Transverse colon (tissue), 4 donors: Measurements from ENCODE around the gene POR. TPM values are rescaled to one million over a fixed set of nuclear protein-coding genes. Genes with fewer than 3 reads are reported as not detected.

Source experiments
- DNase-seq: peaks from one replicate; pipeline ENCODE4 v3.0.0-alpha.2; 2019
- H3K27ac ChIP-seq, 4 donors: fragments of 200-600 bp; sonication (generic); 2 replicates each; pipeline ENCODE4 v1.5.1; 2016 to 2018; ENCODE audit warnings: inconsistent platforms in 4 of 4
- H3K27me3 ChIP-seq: fragments of 200-600 bp; sonication (generic); 2 replicates; pipeline ENCODE4 v1.5.1; 2017; ENCODE audit warnings: inconsistent platforms
- H3K36me3 ChIP-seq, 4 donors: fragments of 200-600 bp; sonication (generic); 2 replicates each; pipeline ENCODE4 v1.5.1; 2017 to 2019; ENCODE audit warnings: inconsistent platforms in 4 of 4
- H3K4me1 ChIP-seq, 4 donors: fragments of 200-600 bp; sonication (generic); 2 replicates each; pipeline ENCODE4 v1.5.1; 2017 to 2020; ENCODE audit warnings: inconsistent platforms in 4 of 4
- H3K4me3 ChIP-seq, 4 donors: fragments of 200-600 bp; sonication (generic); 1 replicate in 1 of 4; 2 replicates in 3 of 4; pipeline versions ENCODE4 v1.5.1 to v1.6.1; 2017 to 2019; ENCODE audit warnings: inconsistent platforms in 4 of 4
- H3K9me3 ChIP-seq, 2 donors: fragments of 200-600 bp; sonication (generic); 2 replicates each; pipeline ENCODE4 v1.5.1; 2017 to 2019; ENCODE audit warnings: inconsistent platforms in 2 of 2
- EP300 ChIP-seq: sonication (generic); formaldehyde crosslinking; IDR thresholded peaks from one replicate; pipeline ENCODE4 v1.6.1; 2017; ENCODE audit warnings: antibody characterized with exemption, low read depth
- POLR2A ChIP-seq: fragments of 450-650 bp; IDR thresholded peaks from one replicate; pipeline ENCODE4 v1.6.1; 2016; ENCODE audit warnings: antibody characterized with exemption, mild to moderate bottlenecking, moderate library complexity
- POLR2AphosphoS5 ChIP-seq, 3 donors: sonication (generic); formaldehyde crosslinking; IDR thresholded peaks; one replicate each; pipeline ENCODE4 v1.6.1; 2016; ENCODE audit warnings: antibody characterized with exemption in 3 of 3
- WGBS, 2 donors: methylation state at CpG; one replicate each; pipeline ENCODE4 v1.1.5; 2018; ENCODE audit warnings: low coverage in 1 of 2; 5-methylcytosine and 5-hydroxymethylcytosine counted together
- in situ Hi-C, 4 donors: fragments of 200-750 bp; cut with MboI; loops; one replicate each; pipeline versions ENCODE4 v1.15.0 to v1.15.1; 2017; ENCODE audit warnings: low sequenced_read_pairs in 3 of 4, low pct_ligation_motif_present in 1 of 4, low pct_unique_long_range_greater_than_20kb in 1 of 4
- intact Hi-C: fragments of 100-400 bp; cut with DNase I; formaldehyde crosslinking; loops from one replicate; pipeline ENCODE4 v1.15.1; 2023; ENCODE audit warnings: low total_unique reads
- total RNA-seq, 4 donors: library from RNA; depleted of rRNA; stranded (reverse); fragments of >200 nt; gene quantifications; one replicate each; pipeline ENCODE4 v1.1.0, GENCODE V29; 2016
- TF ChIP-seq, protein P1 (sequence below), 5 experiments: fragments of 200-600 bp in 3 of 5; fragments of 450-650 bp in 2 of 5; sonication (generic) in 3 of 5; IDR thresholded peaks; 1 replicate in 2 of 5; 2 replicates in 3 of 5; pipeline ENCODE4 v1.5.1; 2016 to 2017; ENCODE audit warnings: antibody characterized with exemption in 5 of 5, inconsistent platforms in 3 of 5, mild to moderate bottlenecking in 2 of 5, moderate library complexity in 1 of 5

POR gene
- total RNA-seq, 4 donors from 2014 or later: 95.9 to 200 (median 149) TPM

- Histone ChIP-seq H3K9me3 (no peaks in the 10 kb centered on the region), H3K27me3 (no peaks in the 10 kb centered on the region), H3K4me1 (peaks cover 7 to 21% (median 17%) of the 10 kb centered on the region in 4 donors), H3K27ac (peak overlapping the region; percentile 86 to 89 (median 87)), H3K4me3 (peak overlapping the region in 3 of 4 donors; percentile 19 to 85 (median 74)), H3K36me3 (peaks cover 0 to 19% (median 9%) of the 10 kb centered on the region in 4 donors)
- 20% methylated on average over 1 to 10 of the region's 10 CpGs for WGBS, 2 donors
- TF ChIP-seq POLR2A: no peak
- TF ChIP-seq POLR2AphosphoS5 (IDR thresholded peaks at IDR 0.05): no peak
- TF ChIP-seq EP300: no peak
- TF ChIP-seq, protein P1, sequence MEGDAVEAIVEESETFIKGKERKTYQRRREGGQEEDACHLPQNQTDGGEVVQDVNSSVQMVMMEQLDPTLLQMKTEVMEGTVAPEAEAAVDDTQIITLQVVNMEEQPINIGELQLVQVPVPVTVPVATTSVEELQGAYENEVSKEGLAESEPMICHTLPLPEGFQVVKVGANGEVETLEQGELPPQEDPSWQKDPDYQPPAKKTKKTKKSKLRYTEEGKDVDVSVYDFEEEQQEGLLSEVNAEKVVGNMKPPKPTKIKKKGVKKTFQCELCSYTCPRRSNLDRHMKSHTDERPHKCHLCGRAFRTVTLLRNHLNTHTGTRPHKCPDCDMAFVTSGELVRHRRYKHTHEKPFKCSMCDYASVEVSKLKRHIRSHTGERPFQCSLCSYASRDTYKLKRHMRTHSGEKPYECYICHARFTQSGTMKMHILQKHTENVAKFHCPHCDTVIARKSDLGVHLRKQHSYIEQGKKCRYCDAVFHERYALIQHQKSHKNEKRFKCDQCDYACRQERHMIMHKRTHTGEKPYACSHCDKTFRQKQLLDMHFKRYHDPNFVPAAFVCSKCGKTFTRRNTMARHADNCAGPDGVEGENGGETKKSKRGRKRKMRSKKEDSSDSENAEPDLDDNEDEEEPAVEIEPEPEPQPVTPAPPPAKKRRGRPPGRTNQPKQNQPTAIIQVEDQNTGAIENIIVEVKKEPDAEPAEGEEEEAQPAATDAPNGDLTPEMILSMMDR (IDR thresholded peaks at IDR 0.05): no peak
- DNase-seq: no peak
- in situ Hi-C loops (loop anchor here in 2 of 4 donors (10.0 kb wide), 2 partner anchors 116 to 136 kb away; partner anchors contain the start of gene TMEM120A (in 1 of the 2)), intact Hi-C loops (loop anchor here (5.0 kb wide), 1 partner anchor 39 kb away; the partner anchor contains the start of gene POR)
These were observed 36.6 kb upstream of the POR start for GRCh38 chr7:75878312-75878768.

- in situ Hi-C loops: loop anchor here in 2 of 4 donors (10.0 kb wide), 2 partner anchors 116 to 136 kb away; partner anchors contain the start of gene TMEM120A (in 1 of the 2)
- intact Hi-C loops: loop anchor here (5.0 kb wide), 1 partner anchor 38 kb away; the partner anchor contains the start of gene POR
- 0 to 1% methylated on average over 1 to 63 of the region's 65 CpGs for WGBS, 2 donors
- TF ChIP-seq POLR2AphosphoS5 (IDR thresholded peaks at IDR 0.05) (peak; percentile 98 to 99 (median 99)), EP300 (no peak), POLR2A (peak; percentile 95)
- TF ChIP-seq, protein P1 (IDR thresholded peaks at IDR 0.05): peak in 1 of 5 experiments; percentile 13
- Histone ChIP-seq H3K27me3 (no peaks in the 10 kb centered on the region), H3K9me3 (no peaks in the 10 kb centered on the region), H3K36me3 (peaks cover 0 to 25% (median 12%) of the 10 kb centered on the region in 4 donors), H3K4me1 (peaks cover 9 to 23% (median 19%) of the 10 kb centered on the region in 4 donors), H3K27ac (peak within 1 kb of the TSS; percentile 86 to 89 (median 87)), H3K4me3 (peak within 1 kb of the TSS; percentile 74 to 89 (median 80))
- DNase-seq: peak; percentile 97
These were observed 36.0 kb upstream of the POR start, which contains the start of gene RHBDD2 for GRCh38 chr7:75878769-75879611. Gene RHBDD2, plus strand, starts transcription at chr7:75879034. Its CDS starts 49 bp downstream, at chr7:75879083.

GRCh38 chr7:75879771-75880184, 35.2 kb upstream of the POR start:
- DNase-seq: no peak
- 10 to 16% methylated on average over 7 to 8 of the region's 8 CpGs for WGBS, 2 donors
- intact Hi-C loops: loop anchor here (5.0 kb wide), 1 partner anchor 38 kb away; the partner anchor contains the start of gene POR
- no peak for TF ChIP-seq EP300
- TF ChIP-seq, protein P1 (IDR thresholded peaks at IDR 0.05): no peak
- TF ChIP-seq POLR2AphosphoS5 (IDR thresholded peaks at IDR 0.05): no peak
- no peak for TF ChIP-seq POLR2A
- in situ Hi-C loops: loop anchor here in 2 of 4 donors (10.0 kb wide), 2 partner anchors 115 to 135 kb away; partner anchors contain the start of gene TMEM120A (in 1 of the 2)
- Histone ChIP-seq H3K27me3 (no peaks in the 10 kb centered on the region), H3K36me3 (peaks cover 0 to 31% (median 13%) of the 10 kb centered on the region in 4 donors), H3K4me1 (peaks cover 12 to 30% (median 22%) of the 10 kb centered on the region in 4 donors), H3K9me3 (no peaks in the 10 kb centered on the region), H3K4me3 (peak overlapping the region in 3 of 4 donors; percentile 74 to 89 (median 85)), H3K27ac (peak overlapping the region; percentile 86 to 89 (median 87))

- WGBS, 2 donors: 95% methylated on average over 4 of the region's 4 CpGs; no CpG with 5 or more reads in 1 of the 2 donors
- Histone ChIP-seq H3K9me3 (no peaks in the 10 kb centered on the region), H3K27ac (peak overlapping the region in 3 of 4 donors; percentile 87 to 89 (median 87)), H3K4me1 (peaks cover 12 to 31% (median 22%) of the 10 kb centered on the region in 4 donors), H3K36me3 (peaks cover 0 to 35% (median 14%) of the 10 kb centered on the region in 4 donors), H3K4me3 (peak overlapping the region in 1 of 4 donors; percentile 85), H3K27me3 (no peaks in the 10 kb centered on the region)
- TF ChIP-seq POLR2A: no peak
- no peak for TF ChIP-seq POLR2AphosphoS5 (IDR thresholded peaks at IDR 0.05)
- TF ChIP-seq EP300: no peak
- TF ChIP-seq, protein P1 (IDR thresholded peaks at IDR 0.05): no peak
- DNase-seq: no peak
- in situ Hi-C loops (no loop called here), intact Hi-C loops (no loop called here)
These were observed 34.7 kb upstream of the POR start for GRCh38 chr7:75880242-75880641.
